Glomerular visceral epithelial cell (primary cell): ENCODE data around the gene CPSF4L.

Experiments
- DNase-seq: peaks from one replicate; pipeline ENCODE4 v3.0.0-alpha.2; 2016; ENCODE audit errors: extremely low spot score

CPSF4L gene

DNA sequence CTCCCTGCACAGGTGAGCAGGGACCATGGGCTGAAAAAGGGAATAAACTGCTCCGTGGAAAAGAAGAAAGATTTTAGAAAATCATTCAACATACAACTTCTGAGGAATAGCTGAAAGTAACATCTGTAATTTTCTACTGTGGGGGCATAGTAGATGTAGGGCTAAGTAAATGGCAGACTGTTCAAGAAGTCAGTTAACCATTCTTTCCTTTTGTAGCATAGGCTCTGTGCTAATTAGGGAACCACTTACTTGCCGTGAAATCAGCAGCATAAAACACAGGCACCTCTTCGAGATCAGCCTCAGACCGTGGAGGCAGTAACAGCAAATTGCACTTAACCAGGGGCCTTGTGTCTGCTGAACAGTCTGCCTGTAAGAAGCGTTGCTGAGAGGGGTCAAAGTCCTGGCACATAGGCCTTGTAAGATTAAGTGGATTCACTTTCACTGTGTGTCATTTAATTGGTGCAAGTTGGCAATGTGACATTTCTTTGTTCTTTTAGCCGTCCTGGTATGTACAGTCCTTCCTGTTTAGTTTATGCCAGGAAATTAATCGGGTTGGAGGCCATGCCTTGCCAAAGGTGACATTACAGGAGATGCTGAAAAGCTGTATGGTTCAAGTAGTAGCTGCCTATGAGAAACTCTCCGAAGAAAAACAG is 58.4 kb downstream of the CPSF4L start:
- DNase-seq: no peak

DNA sequence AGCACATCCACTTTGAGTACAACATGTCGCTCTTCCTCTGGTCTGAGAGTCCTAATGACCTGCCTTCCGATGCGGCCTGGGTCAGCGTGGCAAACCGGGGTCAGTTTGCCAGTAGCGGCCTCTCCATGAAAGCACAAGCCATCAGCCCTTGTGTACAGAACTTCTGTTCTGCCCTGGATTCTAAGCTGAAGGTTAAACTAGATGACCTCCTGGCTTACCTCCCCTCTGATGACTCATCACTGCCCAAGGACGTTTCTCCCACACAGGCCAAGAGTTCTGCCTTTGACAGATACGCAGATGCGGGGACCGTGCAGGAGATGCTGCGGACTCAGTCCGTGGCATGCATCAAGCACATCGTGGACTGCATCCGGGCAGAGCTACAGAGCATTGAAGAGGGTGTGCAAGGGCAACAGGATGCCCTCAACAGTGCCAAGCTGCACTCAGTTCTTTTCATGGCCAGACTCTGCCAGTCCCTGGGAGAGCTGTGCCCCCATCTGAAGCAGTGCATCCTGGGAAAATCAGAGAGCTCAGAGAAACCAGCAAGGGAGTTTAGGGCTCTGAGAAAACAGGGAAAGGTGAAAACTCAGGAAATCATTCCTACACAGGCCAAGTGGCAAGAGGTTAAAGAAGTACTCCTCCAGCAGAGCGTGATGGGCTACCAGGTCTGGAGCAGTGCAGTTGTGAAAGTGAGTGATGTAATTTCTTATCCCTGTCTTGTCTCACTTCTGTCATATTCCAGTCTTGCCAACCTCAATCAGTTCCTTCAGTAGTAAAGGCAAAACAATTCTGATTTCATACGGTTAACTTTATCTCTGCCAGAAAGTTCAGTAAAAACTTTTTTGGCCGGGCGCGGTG is 60.2 kb downstream of the CPSF4L start:
- no peak for DNase-seq

DNA sequence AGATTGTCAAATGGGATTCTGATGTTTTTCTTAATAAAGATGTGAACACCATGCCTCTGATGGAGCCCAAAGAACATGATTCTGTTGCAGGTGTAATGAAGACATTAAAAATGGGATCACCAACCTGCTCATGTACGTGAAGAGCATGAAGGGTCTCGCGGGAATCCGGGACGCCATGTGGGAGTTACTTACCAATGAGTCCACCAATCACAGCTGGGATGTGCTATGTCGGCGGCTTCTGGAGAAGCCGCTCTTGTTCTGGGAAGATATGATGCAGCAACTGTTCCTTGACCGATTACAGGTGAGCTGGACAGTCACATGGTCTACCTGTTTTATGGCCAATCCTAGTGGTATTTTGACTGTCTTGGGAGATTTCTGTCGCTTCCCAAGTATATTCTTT is 61.2 kb downstream of the CPSF4L start:
- DNase-seq: no peak

DNA sequence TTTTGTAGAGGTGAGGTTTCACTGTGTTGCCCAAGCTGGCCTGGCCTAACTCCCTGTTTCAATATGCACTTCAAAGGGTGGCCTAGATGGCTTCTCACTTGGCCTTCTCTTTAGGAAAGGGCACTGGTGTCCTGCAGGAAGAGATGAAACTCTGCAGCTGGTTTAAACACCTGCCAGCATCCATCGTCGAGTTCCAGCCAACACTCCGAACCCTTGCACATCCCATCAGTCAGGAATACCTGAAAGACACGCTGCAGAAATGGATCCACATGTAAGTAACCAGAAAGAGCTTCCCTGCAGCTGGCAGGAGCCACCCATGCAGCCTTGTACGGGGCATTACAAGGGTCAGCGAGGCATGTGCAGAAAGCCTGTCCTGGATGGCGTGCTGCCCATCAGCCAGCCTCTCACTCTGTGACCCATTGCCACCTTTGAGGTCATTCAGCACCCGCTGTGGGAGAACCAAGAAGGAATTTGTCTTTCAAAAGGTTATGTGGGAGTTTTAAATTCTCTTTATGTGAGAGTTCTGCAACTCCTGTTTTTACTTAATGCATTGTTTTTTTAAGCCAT is 61.8 kb downstream of the CPSF4L start:
- DNase-seq: no peak

DNA sequence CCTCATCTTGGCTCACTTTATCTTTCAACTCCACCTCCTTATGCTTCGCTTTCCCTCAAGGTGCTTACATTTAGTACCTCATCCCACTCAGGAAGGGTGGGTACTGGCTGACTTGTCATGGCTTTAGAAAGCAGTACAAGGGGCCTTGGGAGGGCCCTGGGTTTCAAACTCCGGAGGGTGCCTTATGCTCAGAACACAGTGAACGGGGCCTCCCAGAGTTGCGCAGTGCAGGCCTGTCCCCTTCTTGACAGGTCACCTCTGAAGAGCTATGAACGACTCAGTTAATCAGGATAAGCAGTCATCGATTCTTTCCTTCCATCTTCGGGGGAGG is 62.8 kb downstream of the CPSF4L start:
- DNase-seq: no peak
